HG02852 (cell line): ENCODE results near the gene TSFM.

Source experiments
- ATAC-seq: cut with Tn5 transposase; IDR thresholded peaks from one replicate; pipeline ENCODE4 v1.9.1; 2021; ENCODE audit warnings: mild to moderate bottlenecking, moderate library complexity; ENCODE audit not compliant: unreplicated experiment

TSFM gene

GRCh38 chr12:57777911-57778310 is 4.7 kb upstream of the TSFM start:
- ATAC-seq, result no peak

- no peak for ATAC-seq
Observed at GRCh38 chr12:57779736-57780135, 2.9 kb upstream of the TSFM start.

GRCh38 chr12:57780284-57780897 is 2.2 kb upstream of the TSFM start:
- no peak for ATAC-seq

- no peak for ATAC-seq
Observed at GRCh38 chr12:57781244-57781643, 1.3 kb upstream of the TSFM start.

- no peak for ATAC-seq
Observed at GRCh38 chr12:57781801-57782200, 786 bp upstream of the TSFM start.

- peak; percentile 21 for ATAC-seq
Observed at GRCh38 chr12:57782243-57782607, 362 bp upstream of the TSFM start.

- ATAC-seq, result no peak
Observed at GRCh38 chr12:57783466-57783801, 847 bp downstream of the TSFM start.

GRCh38 chr12:57783861-57784260 is 1.3 kb downstream of the TSFM start:
- no peak for ATAC-seq

GRCh38 chr12:57793920-57794319 is 11.3 kb downstream of the TSFM start:
- ATAC-seq, result no peak

- ATAC-seq, result no peak
Observed at GRCh38 chr12:57795354-57795753, 12.8 kb downstream of the TSFM start.

- ATAC-seq, result no peak
Observed at GRCh38 chr12:57796996-57797395, 14.4 kb downstream of the TSFM start.

GRCh38 chr12:57797933-57798332 is 15.3 kb downstream of the TSFM start:
- ATAC-seq, result no peak

- ATAC-seq, result no peak
Observed at GRCh38 chr12:57800965-57801364, 18.4 kb downstream of the TSFM start.

- ATAC-seq, result no peak
Observed at GRCh38 chr12:57802607-57803006, 20.0 kb downstream of the TSFM start.

- ATAC-seq, result no peak
Observed at GRCh38 chr12:57803319-57803893, 20.8 kb downstream of the TSFM start.

GRCh38 chr12:57806677-57807076 is 24.1 kb downstream of the TSFM start:
- ATAC-seq, result no peak

- ATAC-seq, result no peak
Observed at GRCh38 chr12:57807285-57807684, 24.7 kb downstream of the TSFM start.

- no peak for ATAC-seq
Observed at GRCh38 chr12:57808351-57808750, 25.8 kb downstream of the TSFM start.

- ATAC-seq, result no peak
Observed at GRCh38 chr12:57809425-57809824, 26.8 kb downstream of the TSFM start.

GRCh38 chr12:57810450-57810849 is 27.9 kb downstream of the TSFM start:
- ATAC-seq, result no peak

- ATAC-seq, result no peak
Observed at GRCh38 chr12:57811028-57811755, 28.6 kb downstream of the TSFM start.

- no peak for ATAC-seq
Observed at GRCh38 chr12:57813111-57813970, 30.8 kb downstream of the TSFM start.
